ENCODE results near the gene SENP1. TPM values are rescaled to one million over a fixed set of nuclear protein-coding genes. Genes with fewer than 3 reads are reported as not detected.
"Not testable (repeated sequence)": the region's sequence is repeated elsewhere in the genome, so short reads cannot be mapped to it uniquely, and the experiment has no call there.

SENP1 gene
- total RNA-seq, 1 experiment from 2014 or later, result 24.5 TPM

- H3K4me3 Mint-ChIP-seq (ENCODE audit: unreplicated experiment), result no peak overlapping the region
- H3K4me1 Mint-ChIP-seq (ENCODE audit: insufficient read depth, unreplicated experiment), result peaks cover 8% of the 10 kb centered on the region
- DNase-seq (ENCODE audit: unreplicated experiment), result no peak
- intact Hi-C loops (cut with micrococcal nuclease), result no loop called here
- no peak for TF ChIP-seq CTCF (IDR thresholded peaks at IDR 0.05; ENCODE audit: unreplicated experiment)
- CTCF ChIA-PET, result interaction anchor here (1.0 kb wide), 1 partner anchor 32 kb away, joined by 4 read pairs; no protein-coding TSS in a partner anchor
- H3K9me3 Mint-ChIP-seq (ENCODE audit: unreplicated experiment), result no peaks in the 10 kb centered on the region
- peaks cover 3% of the 10 kb centered on the region for H3K36me3 Mint-ChIP-seq (ENCODE audit: insufficient read depth, unreplicated experiment)
- POLR2A ChIA-PET, result interaction anchor here (6.1 kb wide), 1 partner anchor 10 kb away, joined by 99 read pairs; the partner anchor contains the start of gene SENP1
- H3K27me3 Mint-ChIP-seq (ENCODE audit: insufficient read depth, unreplicated experiment), result peaks cover 11% of the 10 kb centered on the region
- no TSS peak for BruUV-seq (replicated peaks)
- no peak overlapping the region for H3K27ac Mint-ChIP-seq (ENCODE audit: low read depth, unreplicated experiment)
Measured at GRCh38 chr12:48115957-48116356, 10.1 kb upstream of the SENP1 start.

GRCh38 chr12:48111312-48111693, 5.4 kb upstream of the SENP1 start:
- POLR2A ChIA-PET; H3K27ac Mint-ChIP-seq (ENCODE audit: low read depth, unreplicated experiment); H3K4me1 Mint-ChIP-seq (ENCODE audit: insufficient read depth, unreplicated experiment); DNase-seq (ENCODE audit: unreplicated experiment); H3K4me3 Mint-ChIP-seq (ENCODE audit: unreplicated experiment); CTCF ChIA-PET; intact Hi-C loops (cut with micrococcal nuclease); BruUV-seq (replicated peaks); H3K36me3 Mint-ChIP-seq (ENCODE audit: insufficient read depth, unreplicated experiment); H3K9me3 Mint-ChIP-seq (ENCODE audit: unreplicated experiment): not testable (repeated sequence)
- peaks cover 12% of the 10 kb centered on the region for H3K27me3 Mint-ChIP-seq (ENCODE audit: insufficient read depth, unreplicated experiment)

GRCh38 chr12:48110691-48111311, 4.9 kb upstream of the SENP1 start:
- Mint-ChIP-seq H3K4me3 (ENCODE audit: unreplicated experiment) (no peak overlapping the region), H3K36me3 (ENCODE audit: insufficient read depth, unreplicated experiment) (no peaks in the 10 kb centered on the region), H3K4me1 (ENCODE audit: insufficient read depth, unreplicated experiment) (peaks cover 8% of the 10 kb centered on the region), H3K9me3 (ENCODE audit: unreplicated experiment) (no peaks in the 10 kb centered on the region), H3K27me3 (ENCODE audit: insufficient read depth, unreplicated experiment) (peaks cover 12% of the 10 kb centered on the region), H3K27ac (ENCODE audit: low read depth, unreplicated experiment) (no peak overlapping the region)
- ChIA-PET CTCF (interaction anchor here (1.5 kb wide), 1 partner anchor 11 kb away, joined by 4 read pairs; no protein-coding TSS in a partner anchor), POLR2A (no interaction called here)
- no peak for TF ChIP-seq CTCF (IDR thresholded peaks at IDR 0.05; ENCODE audit: unreplicated experiment)
- intact Hi-C loops (cut with micrococcal nuclease), result no loop called here
- no TSS peak for BruUV-seq (replicated peaks)
- DNase-seq (ENCODE audit: unreplicated experiment), result no peak

- CTCF ChIA-PET, result interaction anchor here (0.6 to 1.5 kb wide), 2 partner anchors 9 to 20 kb away, joined by 3 to 4 read pairs; no protein-coding TSS in a partner anchor
- peaks cover 6% of the 10 kb centered on the region for H3K36me3 Mint-ChIP-seq (ENCODE audit: insufficient read depth, unreplicated experiment)
- no TSS peak for BruUV-seq (replicated peaks)
Measured at GRCh38 chr12:48109424-48109823, 3.5 kb upstream of the SENP1 start.

More at GRCh38 chr12:48109424-48109823, 3.5 kb upstream of the SENP1 start:
- no peak for TF ChIP-seq CTCF (IDR thresholded peaks at IDR 0.05; ENCODE audit: unreplicated experiment)
- no peak overlapping the region for H3K27ac Mint-ChIP-seq (ENCODE audit: low read depth, unreplicated experiment)
- peaks cover 14% of the 10 kb centered on the region for H3K4me1 Mint-ChIP-seq (ENCODE audit: insufficient read depth, unreplicated experiment)
- peaks cover 12% of the 10 kb centered on the region for H3K27me3 Mint-ChIP-seq (ENCODE audit: insufficient read depth, unreplicated experiment)
- POLR2A ChIA-PET, result interaction anchor here (0.6 to 8.4 kb wide), 4 partner anchors 9 to 573 kb away, joined by 3 to 99 read pairs (median 3); partner anchors contain the start of genes KANSL2 and PFKM
- intact Hi-C loops (cut with micrococcal nuclease), result no loop called here
- no peak overlapping the region for H3K4me3 Mint-ChIP-seq (ENCODE audit: unreplicated experiment)
- DNase-seq (ENCODE audit: unreplicated experiment), result no peak
- H3K9me3 Mint-ChIP-seq (ENCODE audit: unreplicated experiment), result no peaks in the 10 kb centered on the region

All from MCF 10A (cell line).